Adrenal gland (tissue), 5 donors: Measurements from ENCODE around the gene BICDL1.

ENCODE experiments used
- CTCF ChIP-seq, 6 experiments: fragments of 450-650 bp in 4 of 6; fragments of 200-600 bp in 2 of 6; sonication (generic) in 1 of 6; IDR thresholded peaks; 1 replicate in 5 of 6; 2 replicates in 1 of 6; pipeline versions ENCODE4 v1.5.1 to v1.8.0; 2016 to 2021; ENCODE audit warnings: antibody characterized with exemption in 6 of 6, mild to moderate bottlenecking in 2 of 6, moderate library complexity in 1 of 6
- POLR2A ChIP-seq, 2 donors: fragments of 450-650 bp; IDR thresholded peaks; one replicate each; pipeline ENCODE4 v1.6.1; 2017; ENCODE audit warnings: antibody characterized with exemption in 2 of 2, mild to moderate bottlenecking in 2 of 2, moderate library complexity in 1 of 2
- donor health status: DM: no; HTN: no; CAD: no.

- TF ChIP-seq CTCF (IDR thresholded peaks at IDR 0.05) = no peak
- no peak for TF ChIP-seq POLR2A (IDR thresholded peaks at IDR 0.05)
Measured at GRCh38 chr12:120056739-120057138, 67.7 kb downstream of the BICDL1 start.
